ENCODE data around the gene SLC4A4. TPM values are rescaled to one million over a fixed set of nuclear protein-coding genes. Genes with fewer than 3 reads are reported as not detected.

SLC4A4 gene
- total RNA-seq, 2 experiments from 2014 or later: 0.08 to 0.14 TPM

- no peaks in the 10 kb centered on the region for H3K36me3 Mint-ChIP-seq (ENCODE audit: low read depth)
- H3K9me3 Mint-ChIP-seq: no peaks in the 10 kb centered on the region
- no peaks in the 10 kb centered on the region for H3K4me1 ChIP-seq (ENCODE audit: insufficient read depth, low read length)
- ChIA-PET POLR2A (no interaction called here), CTCF (no interaction called here)
- no peak for TF ChIP-seq CTCF (IDR thresholded peaks at IDR 0.05)
- no peak overlapping the region for H3K4me3 Mint-ChIP-seq
- ATAC-seq (ENCODE audit: poor library complexity) (no peak), DNase-seq (no peak)
- intact Hi-C loops (cut with DNase I, micrococcal nuclease): no loop called here
- no peaks in the 10 kb centered on the region for H3K27me3 Mint-ChIP-seq
- no peaks in the 10 kb centered on the region for H3K9me3 ChIP-seq (ENCODE audit: control insufficient read depth in 1 of 2, insufficient read depth in 1 of 2, low read length in 2 of 2)
- no peaks in the 10 kb centered on the region for H3K36me3 ChIP-seq (ENCODE audit: insufficient read depth, low read length)
- no peak overlapping the region for H3K27ac ChIP-seq (ENCODE audit: low read depth in 1 of 2, low read length in 2 of 2)
- no peaks in the 10 kb centered on the region for H3K4me1 Mint-ChIP-seq (ENCODE audit: low read depth)
- H3K27me3 ChIP-seq (ENCODE audit: control insufficient read depth in 1 of 2, insufficient read depth in 2 of 2, low read length in 2 of 2): no peaks in the 10 kb centered on the region
- H3K4me3 ChIP-seq (ENCODE audit: low read length): no peak overlapping the region
- no peak overlapping the region for H3K27ac Mint-ChIP-seq
Measured at GRCh38 chr4:71456841-71457240, 118.0 kb downstream of the SLC4A4 start.

- Mint-ChIP-seq H3K27me3 (no peaks in the 10 kb centered on the region), H3K4me3 (no peak overlapping the region), H3K27ac (no peak overlapping the region), H3K4me1 (ENCODE audit: low read depth) (no peaks in the 10 kb centered on the region), H3K9me3 (no peaks in the 10 kb centered on the region), H3K36me3 (ENCODE audit: low read depth) (no peaks in the 10 kb centered on the region)
- ChIA-PET CTCF (interaction anchor here (0.7 kb wide), 1 partner anchor 15 kb away, joined by 3 read pairs; no protein-coding TSS in a partner anchor), POLR2A (no interaction called here)
- ATAC-seq (ENCODE audit: poor library complexity): no peak
- no peaks in the 10 kb centered on the region for H3K27me3 ChIP-seq (ENCODE audit: control insufficient read depth in 1 of 2, insufficient read depth in 2 of 2, low read length in 2 of 2)
- H3K27ac ChIP-seq (ENCODE audit: low read depth in 1 of 2, low read length in 2 of 2): no peak overlapping the region
- H3K9me3 ChIP-seq (ENCODE audit: control insufficient read depth in 1 of 2, insufficient read depth in 1 of 2, low read length in 2 of 2): no peaks in the 10 kb centered on the region
- DNase-seq: no peak
- TF ChIP-seq CTCF (IDR thresholded peaks at IDR 0.05): no peak
- intact Hi-C loops (cut with DNase I, micrococcal nuclease): no loop called here
- H3K36me3 ChIP-seq (ENCODE audit: insufficient read depth, low read length): no peaks in the 10 kb centered on the region
- no peaks in the 10 kb centered on the region for H3K4me1 ChIP-seq (ENCODE audit: insufficient read depth, low read length)
- H3K4me3 ChIP-seq (ENCODE audit: low read length): no peak overlapping the region
Measured at GRCh38 chr4:71460371-71460770, 121.6 kb downstream of the SLC4A4 start.

GRCh38 chr4:71461422-71461821, 122.6 kb downstream of the SLC4A4 start:
- no peak overlapping the region for H3K27ac Mint-ChIP-seq
- no peaks in the 10 kb centered on the region for H3K27me3 ChIP-seq (ENCODE audit: control insufficient read depth in 1 of 2, insufficient read depth in 2 of 2, low read length in 2 of 2)
- H3K4me1 Mint-ChIP-seq (ENCODE audit: low read depth): no peaks in the 10 kb centered on the region
- no peaks in the 10 kb centered on the region for H3K9me3 Mint-ChIP-seq
- no peak overlapping the region for H3K4me3 Mint-ChIP-seq
- H3K36me3 Mint-ChIP-seq (ENCODE audit: low read depth): no peaks in the 10 kb centered on the region
- no peak overlapping the region for H3K27ac ChIP-seq (ENCODE audit: low read depth in 1 of 2, low read length in 2 of 2)
- POLR2A ChIA-PET: no interaction called here
- CTCF ChIA-PET: no interaction called here
- intact Hi-C loops (cut with DNase I, micrococcal nuclease): no loop called here
- no peak for DNase-seq
- H3K4me3 ChIP-seq (ENCODE audit: low read length): no peak overlapping the region
- H3K9me3 ChIP-seq (ENCODE audit: control insufficient read depth in 1 of 2, insufficient read depth in 1 of 2, low read length in 2 of 2): no peaks in the 10 kb centered on the region
- no peaks in the 10 kb centered on the region for H3K4me1 ChIP-seq (ENCODE audit: insufficient read depth, low read length)
- ATAC-seq (ENCODE audit: poor library complexity): no peak
- H3K36me3 ChIP-seq (ENCODE audit: insufficient read depth, low read length): no peaks in the 10 kb centered on the region
- TF ChIP-seq CTCF (IDR thresholded peaks at IDR 0.05): no peak
- H3K27me3 Mint-ChIP-seq: no peaks in the 10 kb centered on the region

Measured in CD4-positive, alpha-beta T cell (primary cell).